COLO668 (cell line): ENCODE data around the gene PTCD2.

Experiments used
- DNase-seq: peaks from one replicate; lab custom pipeline; 2025; ENCODE audit not compliant: unreplicated experiment; lab: John Stamatoyannopoulos, UW

Gene PTCD2

GRCh38 chr5:72410688-72411295 is 90.6 kb downstream of the PTCD2 start:
- no peak for DNase-seq

- DNase-seq = no peak
These were observed 92.3 kb downstream of the PTCD2 start for GRCh38 chr5:72412283-72413055.

GRCh38 chr5:72415616-72416325 is 95.6 kb downstream of the PTCD2 start:
- DNase-seq = no peak

GRCh38 chr5:72417333-72418062 is 97.3 kb downstream of the PTCD2 start:
- DNase-seq = no peak
